Measurements from ENCODE around the gene LY6G6C. TPM values are rescaled to one million over a fixed set of nuclear protein-coding genes. Genes with fewer than 3 reads are reported as not detected.

Gene LY6G6C
- total and polyA plus RNA-seq, 2 of the 13 experiments (the other 11 are each of a cell fraction or from before 2014, with no cell fraction given): 0.15 TPM; not detected in 1

- 0 out of 2 replicates have a peak, but pooled peaks have one; percentile 10 for TF ChIP-seq ZNF691 (CRISPR knock-in tag; IDR thresholded peaks at IDR 0.05; ENCODE audit: borderline replicate concordance, low read depth)
- peak; percentile 65 for TF ChIP-seq JARID2 (CRISPR knock-in tag; IDR thresholded peaks at IDR 0.05; ENCODE audit: insufficient replicate concordance)
- peak; percentile 71; the same call in 1 of the 2 replicates for TF ChIP-seq ZSCAN31 (CRISPR knock-in tag; IDR thresholded peaks at IDR 0.05; ENCODE audit: low read depth)
- TF ChIP-seq, protein P1, sequence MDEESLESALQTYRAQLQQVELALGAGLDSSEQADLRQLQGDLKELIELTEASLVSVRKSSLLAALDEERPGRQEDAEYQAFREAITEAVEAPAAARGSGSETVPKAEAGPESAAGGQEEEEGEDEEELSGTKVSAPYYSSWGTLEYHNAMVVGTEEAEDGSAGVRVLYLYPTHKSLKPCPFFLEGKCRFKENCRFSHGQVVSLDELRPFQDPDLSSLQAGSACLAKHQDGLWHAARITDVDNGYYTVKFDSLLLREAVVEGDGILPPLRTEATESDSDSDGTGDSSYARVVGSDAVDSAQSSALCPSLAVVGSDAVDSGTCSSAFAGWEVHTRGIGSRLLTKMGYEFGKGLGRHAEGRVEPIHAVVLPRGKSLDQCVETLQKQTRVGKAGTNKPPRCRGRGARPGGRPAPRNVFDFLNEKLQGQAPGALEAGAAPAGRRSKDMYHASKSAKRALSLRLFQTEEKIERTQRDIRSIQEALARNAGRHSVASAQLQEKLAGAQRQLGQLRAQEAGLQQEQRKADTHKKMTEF (CRISPR knock-in tag; IDR thresholded peaks at IDR 0.05): peak; percentile 96
- TF ChIP-seq, protein P2, sequence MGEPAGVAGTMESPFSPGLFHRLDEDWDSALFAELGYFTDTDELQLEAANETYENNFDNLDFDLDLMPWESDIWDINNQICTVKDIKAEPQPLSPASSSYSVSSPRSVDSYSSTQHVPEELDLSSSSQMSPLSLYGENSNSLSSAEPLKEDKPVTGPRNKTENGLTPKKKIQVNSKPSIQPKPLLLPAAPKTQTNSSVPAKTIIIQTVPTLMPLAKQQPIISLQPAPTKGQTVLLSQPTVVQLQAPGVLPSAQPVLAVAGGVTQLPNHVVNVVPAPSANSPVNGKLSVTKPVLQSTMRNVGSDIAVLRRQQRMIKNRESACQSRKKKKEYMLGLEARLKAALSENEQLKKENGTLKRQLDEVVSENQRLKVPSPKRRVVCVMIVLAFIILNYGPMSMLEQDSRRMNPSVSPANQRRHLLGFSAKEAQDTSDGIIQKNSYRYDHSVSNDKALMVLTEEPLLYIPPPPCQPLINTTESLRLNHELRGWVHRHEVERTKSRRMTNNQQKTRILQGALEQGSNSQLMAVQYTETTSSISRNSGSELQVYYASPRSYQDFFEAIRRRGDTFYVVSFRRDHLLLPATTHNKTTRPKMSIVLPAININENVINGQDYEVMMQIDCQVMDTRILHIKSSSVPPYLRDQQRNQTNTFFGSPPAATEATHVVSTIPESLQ (CRISPR knock-in tag; conservative IDR thresholded peaks at IDR 0.05): no peak; the same call in 1 of the 2 replicates
- TF ChIP-seq CCDC6 (CRISPR knock-in tag; IDR thresholded peaks at IDR 0.05): peak; percentile 84; the same call in 1 of the 2 replicates
- TF ChIP-seq MIER3 (CRISPR knock-in tag; IDR thresholded peaks at IDR 0.05; ENCODE audit: borderline replicate concordance): peak; percentile 92
- TF ChIP-seq, protein P3, sequence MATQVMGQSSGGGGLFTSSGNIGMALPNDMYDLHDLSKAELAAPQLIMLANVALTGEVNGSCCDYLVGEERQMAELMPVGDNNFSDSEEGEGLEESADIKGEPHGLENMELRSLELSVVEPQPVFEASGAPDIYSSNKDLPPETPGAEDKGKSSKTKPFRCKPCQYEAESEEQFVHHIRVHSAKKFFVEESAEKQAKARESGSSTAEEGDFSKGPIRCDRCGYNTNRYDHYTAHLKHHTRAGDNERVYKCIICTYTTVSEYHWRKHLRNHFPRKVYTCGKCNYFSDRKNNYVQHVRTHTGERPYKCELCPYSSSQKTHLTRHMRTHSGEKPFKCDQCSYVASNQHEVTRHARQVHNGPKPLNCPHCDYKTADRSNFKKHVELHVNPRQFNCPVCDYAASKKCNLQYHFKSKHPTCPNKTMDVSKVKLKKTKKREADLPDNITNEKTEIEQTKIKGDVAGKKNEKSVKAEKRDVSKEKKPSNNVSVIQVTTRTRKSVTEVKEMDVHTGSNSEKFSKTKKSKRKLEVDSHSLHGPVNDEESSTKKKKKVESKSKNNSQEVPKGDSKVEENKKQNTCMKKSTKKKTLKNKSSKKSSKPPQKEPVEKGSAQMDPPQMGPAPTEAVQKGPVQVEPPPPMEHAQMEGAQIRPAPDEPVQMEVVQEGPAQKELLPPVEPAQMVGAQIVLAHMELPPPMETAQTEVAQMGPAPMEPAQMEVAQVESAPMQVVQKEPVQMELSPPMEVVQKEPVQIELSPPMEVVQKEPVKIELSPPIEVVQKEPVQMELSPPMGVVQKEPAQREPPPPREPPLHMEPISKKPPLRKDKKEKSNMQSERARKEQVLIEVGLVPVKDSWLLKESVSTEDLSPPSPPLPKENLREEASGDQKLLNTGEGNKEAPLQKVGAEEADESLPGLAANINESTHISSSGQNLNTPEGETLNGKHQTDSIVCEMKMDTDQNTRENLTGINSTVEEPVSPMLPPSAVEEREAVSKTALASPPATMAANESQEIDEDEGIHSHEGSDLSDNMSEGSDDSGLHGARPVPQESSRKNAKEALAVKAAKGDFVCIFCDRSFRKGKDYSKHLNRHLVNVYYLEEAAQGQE (IDR thresholded peaks at IDR 0.05; ENCODE audit: borderline replicate concordance in 1 of 2, low read depth in 1 of 2, low read length in 2 of 2): peak in 1 of 2 experiments; percentile 71; a peak in 1 of 4 replicates
- no peak; the same call in 1 of the 2 replicates for TF ChIP-seq CHCHD3 (CRISPR knock-in tag; IDR thresholded peaks at IDR 0.05)
- no peak for TF ChIP-seq MBNL3 (CRISPR knock-in tag; conservative IDR thresholded peaks at IDR 0.05)
- peak; percentile 79 for TF ChIP-seq POGZ (CRISPR knock-in tag; IDR thresholded peaks at IDR 0.05)
- TF ChIP-seq SNAPC2 (CRISPR knock-in tag; IDR thresholded peaks at IDR 0.05): peak; percentile 88; the same call in 1 of the 2 replicates
- peak; percentile 66 for TF ChIP-seq ZNF18 (CRISPR knock-in tag; IDR thresholded peaks at IDR 0.05; ENCODE audit: insufficient replicate concordance)
- no peak for TF ChIP-seq ZNF552 (CRISPR knock-in tag; IDR thresholded peaks at IDR 0.05; ENCODE audit: borderline replicate concordance)
- TF ChIP-seq SRF (IDR thresholded peaks at IDR 0.05; ENCODE audit: low read depth, low read length): peak; percentile 59; the same call in 1 of the 2 replicates
- no peak for TF ChIP-seq PAWR (CRISPR knock-in tag; IDR thresholded peaks at IDR 0.05; ENCODE audit: borderline replicate concordance)
Observed at GRCh38 chr6:31702819-31703716, 18.5 kb downstream of the LY6G6C start, which contains the start of gene ABHD16A (continued).

Measured in HepG2 (cell line).